GM03348 (cell line): ENCODE results near the gene CPSF7.
A peak's percentile ranks its signal among the peaks of the same experiment; 100 is the strongest.
"Not testable (repeated sequence)": the region's sequence is repeated elsewhere in the genome, so short reads cannot be mapped to it uniquely, and the experiment has no call there.

ENCODE experiments used
- DNase-seq: peaks from one replicate; pipeline ENCODE4 v3.0.0; 2012; ENCODE audit warnings: low spot score

The CPSF7 gene

DNA sequence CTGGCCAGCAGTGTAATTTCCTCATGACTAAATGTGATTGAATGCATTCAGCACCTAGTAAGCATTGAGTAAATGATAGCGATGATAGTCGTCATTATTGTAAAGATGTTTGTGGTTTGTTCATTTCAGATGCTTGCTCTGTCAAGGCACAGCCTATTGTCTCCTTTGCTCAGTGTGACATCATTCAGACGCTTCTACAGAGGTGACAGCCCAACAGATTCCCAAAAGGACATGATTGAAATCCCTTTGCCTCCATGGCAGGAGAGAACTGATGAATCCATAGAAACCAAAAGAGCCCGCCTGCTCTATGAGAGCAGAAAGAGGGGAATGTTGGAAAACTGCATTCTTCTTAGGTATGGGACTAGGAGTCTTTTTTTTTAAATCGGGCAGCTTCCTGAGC is 7.7 kb upstream of the CPSF7 start:
- DNase-seq, result no peak

DNA sequence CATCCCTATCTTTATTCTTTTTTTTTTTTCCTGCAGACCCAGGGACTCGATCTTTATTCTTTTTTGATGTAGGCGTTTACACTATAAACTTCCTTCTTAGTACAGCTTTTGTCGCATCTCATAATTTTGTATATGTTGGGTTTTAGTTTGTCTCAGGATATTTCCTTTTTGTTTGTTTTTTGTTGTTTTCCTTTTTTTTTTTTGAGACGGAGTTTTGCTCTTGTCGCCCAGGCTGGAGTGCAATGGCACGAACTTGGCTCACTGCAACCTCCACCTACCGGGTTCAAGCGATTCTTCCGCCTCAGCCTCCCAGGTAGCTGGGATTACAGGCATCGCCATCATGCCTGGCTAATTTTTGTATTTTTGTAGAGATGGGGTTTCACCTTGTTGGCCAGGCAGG is 1.1 kb upstream of the CPSF7 start:
- DNase-seq, result not testable (repeated sequence)

DNA sequence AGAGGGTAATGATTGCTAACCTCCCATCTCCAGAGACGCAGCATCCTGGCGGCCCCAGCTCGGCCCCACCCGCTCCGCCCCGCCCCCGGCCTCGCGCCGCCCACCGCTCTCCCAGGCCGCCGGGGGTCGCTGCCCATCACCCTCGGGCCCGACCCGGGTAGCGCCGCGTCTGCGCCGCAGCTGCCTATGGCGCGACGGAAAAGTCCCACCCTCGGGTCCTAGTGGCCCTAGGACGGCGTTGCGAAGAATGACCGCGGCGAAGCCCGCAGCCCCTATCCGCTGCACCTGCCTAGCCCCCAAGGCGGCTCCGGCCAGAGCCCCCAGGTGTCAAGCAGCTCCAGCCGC is 457 bp downstream of the CPSF7 start:
- DNase-seq, result peak; percentile 91

DNA sequence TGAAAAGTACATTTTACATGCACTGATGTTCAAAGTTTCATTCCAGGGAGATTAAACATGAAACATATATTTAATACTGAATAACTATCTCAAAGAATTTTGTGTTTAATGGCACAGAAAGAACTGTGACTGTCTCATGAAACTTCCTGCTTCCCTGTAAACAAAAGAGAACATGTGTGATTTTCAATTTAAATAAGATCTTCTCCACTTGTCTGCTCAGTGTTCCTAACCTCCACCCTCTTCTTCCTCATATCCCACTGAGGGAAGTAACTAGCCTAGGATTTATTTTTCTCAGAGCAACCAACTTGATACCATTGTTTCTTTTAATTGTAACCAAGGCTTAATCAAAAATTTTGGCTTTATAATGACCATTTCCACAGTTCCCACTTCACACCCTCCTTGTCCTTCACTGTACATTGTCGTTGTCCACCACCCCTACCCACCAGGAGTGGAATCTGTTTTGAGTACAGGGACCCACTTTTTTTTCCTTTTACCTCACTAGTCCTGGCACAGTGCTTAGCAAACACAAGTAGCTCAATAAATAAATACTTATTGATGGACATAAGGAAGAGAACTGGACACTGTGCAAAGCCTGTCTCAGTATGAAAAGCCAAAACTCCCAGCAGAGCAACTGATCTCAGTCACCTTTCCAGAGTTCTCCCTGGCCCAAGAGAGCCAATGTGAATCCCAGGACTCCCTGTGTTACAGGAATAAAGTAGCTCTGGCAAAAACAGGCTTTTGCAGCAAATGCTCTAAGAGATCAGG is 4.2 kb downstream of the CPSF7 start:
- DNase-seq, result no peak

DNA sequence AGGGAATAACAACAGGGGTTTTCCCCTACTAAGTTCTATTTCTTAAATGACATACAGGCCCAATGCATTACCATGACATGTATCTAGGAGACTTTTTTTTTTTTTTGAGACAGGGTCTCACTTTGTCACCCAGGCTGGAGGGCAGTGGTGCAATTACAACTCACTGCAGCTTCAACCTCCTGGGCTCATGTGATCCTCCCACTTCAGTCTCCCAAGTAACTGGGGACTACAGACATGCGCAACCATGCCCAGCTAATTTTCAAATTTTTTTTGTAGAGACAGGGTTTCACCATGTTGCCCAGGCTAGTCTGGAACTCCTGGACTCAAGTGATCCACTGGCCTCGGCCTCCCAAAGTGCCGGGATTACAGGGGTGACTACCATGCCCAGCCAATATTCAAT is 7.5 kb downstream of the CPSF7 start:
- DNase-seq, result no peak

DNA sequence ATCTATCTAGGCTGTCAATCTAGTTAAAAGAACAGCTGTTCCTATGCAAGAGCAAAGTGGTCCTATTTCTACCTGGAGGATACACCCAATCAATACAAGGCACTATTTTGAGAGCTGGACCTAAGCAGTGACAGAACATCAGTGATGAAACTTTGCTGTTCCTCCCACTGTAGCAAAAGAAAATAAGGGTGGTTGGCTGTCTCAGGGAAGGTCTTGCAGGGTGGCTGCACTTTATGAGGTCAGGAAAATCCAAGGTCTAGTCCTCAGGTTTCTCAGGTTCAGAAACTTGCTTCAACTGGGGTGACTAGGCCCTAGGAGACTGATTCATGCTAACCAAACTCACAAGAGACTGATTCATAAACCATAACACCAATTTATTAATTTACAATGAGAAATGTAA is 11.6 kb downstream of the CPSF7 start:
- no peak for DNase-seq

DNA sequence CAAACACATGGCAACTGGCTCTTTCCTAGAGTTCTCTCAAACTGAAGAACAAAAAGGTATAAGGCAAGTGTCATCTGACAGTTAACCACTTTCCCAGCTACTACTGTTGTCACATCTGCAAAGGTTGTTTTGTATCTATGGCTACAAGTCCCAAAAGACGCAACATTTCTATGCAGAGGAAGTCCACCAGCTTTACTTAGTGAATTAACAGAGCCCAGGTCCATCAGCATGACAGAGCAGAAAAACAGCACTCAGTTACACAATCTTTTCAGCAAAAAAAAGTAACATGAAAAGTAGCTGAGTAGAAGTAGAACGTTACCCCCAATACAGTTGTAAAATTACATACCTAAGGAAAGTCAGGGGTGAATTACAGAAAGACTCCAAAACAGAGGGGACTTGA is 12.1 kb downstream of the CPSF7 start:
- DNase-seq, result no peak

DNA sequence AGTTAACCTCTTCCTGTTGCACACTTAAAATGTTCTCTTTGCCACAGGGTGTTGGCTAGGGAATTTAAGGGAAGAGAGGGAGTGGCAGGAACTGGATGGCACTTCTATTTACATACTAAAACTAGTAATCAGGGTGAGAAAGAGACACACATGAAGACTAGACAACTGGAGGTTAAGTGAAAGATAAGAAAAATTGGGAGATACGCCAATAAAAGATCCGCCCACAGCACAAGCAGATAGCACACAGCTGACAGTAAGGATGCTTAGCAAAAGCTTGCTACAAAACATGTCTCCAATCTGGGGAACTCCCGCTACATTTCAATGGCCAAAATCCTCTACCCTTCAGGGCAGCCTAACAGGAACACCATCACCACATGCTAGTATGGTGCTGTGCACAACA is 12.8 kb downstream of the CPSF7 start:
- no peak for DNase-seq

DNA sequence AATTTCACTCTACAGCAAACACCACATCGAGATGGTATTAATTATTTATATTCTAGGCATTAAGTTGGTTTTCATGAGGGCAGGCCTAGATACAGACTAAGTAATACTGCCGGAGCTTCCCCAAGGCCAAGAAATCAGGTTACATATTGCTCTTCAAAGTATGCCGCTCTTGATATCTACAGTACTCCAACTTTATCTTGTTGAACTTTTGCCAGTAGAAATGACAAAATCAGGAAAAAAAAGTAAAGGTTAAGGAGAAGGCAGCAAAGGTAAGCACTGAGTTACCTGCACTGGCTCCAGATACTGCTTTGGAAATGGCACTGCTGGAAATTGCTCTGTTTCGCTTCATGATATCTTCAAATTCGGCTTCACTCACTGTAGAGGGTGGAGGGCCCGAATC is 14.4 kb downstream of the CPSF7 start:
- no peak for DNase-seq

DNA sequence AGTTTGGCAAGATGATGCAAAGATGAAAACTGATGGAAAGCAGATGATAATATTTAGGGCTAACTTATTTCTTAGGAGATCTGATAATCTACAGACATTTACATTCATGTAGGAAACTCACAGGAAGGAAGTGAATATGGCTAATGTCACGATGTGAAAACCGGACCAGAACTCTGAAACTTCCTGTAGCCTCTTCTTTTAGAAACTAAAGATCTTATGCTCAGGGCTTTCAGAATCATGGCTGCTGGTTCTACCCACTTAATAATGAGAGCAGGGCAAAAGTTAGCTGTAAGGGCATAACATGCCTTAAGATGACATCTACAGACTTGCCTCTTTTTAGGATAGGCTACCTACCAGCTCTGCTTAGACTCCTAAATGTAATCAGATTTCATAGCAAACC is 15.2 kb downstream of the CPSF7 start:
- no peak for DNase-seq

DNA sequence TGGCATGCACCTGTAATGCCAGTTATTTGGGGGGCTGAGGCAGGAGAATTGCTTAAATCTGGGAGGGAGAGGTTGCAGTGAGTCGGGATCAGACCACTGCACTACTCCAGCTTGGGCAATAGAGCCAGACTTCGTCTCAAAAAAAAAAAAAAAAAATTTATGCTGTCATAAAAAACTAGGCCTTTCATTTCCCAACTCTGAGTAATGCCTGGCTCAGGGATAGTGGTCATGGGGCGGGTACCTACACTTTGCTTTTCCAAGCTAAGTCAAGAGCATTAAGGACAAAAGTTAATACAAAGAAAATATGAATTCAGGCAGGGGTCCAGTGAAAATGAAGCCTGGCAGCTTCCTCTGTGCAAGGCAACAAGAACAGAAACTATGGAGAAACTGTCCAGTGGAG is 16.3 kb downstream of the CPSF7 start:
- peak; percentile 70 for DNase-seq

DNA sequence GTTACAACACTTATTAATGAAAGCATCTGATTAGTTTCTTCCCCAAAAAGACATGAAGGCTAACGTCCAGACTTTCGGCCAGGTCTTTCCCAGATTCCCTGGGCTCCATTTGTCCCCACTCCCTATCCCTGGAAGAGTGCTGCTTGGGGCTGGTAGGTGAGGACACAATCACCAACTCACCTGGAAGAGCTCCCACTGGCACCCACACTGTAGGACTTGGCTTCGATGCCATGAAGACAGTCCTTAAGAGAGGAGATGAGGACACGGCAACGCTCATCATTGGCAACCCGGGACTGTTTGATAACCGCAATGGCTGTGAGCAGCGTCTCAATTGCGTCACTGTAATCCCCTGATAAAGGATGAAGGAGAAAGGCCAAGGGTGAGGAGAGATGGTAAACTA is 18.2 kb downstream of the CPSF7 start:
- DNase-seq, result no peak

DNA sequence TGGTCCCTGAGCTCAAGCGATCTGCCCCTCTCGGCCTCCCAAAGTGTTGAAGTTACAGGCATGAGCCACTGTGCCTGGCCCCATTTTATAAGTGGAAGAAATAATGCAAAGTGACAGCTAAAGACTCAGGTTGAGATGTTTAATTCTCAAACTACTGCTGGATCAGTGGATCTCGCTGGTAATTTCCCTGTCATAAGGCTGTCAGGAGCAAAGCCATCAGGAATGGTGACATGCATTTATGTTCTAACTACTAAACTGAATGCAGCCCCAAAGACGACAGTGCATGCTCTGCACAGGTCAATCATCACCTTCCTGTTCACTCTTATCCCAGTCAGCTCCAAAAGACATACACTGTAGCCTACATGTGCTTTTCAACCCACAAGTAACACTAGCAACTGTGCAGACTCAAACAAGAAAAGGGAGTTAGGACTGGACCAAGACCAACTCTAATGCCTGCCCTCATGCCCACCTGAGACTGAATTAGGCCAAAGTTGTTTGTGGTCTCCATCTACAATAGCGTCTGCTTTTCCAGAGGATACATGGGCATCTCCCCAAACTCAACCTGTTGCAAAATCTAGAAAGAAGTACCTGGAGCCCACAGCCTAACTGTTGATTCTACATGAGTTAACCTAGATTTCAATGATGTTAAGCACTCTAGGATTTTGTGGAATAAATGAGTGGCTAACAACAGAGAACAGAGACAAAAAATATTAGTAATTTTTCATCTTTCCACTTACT is 22.6 kb downstream of the CPSF7 start:
- DNase-seq, result no peak

DNA sequence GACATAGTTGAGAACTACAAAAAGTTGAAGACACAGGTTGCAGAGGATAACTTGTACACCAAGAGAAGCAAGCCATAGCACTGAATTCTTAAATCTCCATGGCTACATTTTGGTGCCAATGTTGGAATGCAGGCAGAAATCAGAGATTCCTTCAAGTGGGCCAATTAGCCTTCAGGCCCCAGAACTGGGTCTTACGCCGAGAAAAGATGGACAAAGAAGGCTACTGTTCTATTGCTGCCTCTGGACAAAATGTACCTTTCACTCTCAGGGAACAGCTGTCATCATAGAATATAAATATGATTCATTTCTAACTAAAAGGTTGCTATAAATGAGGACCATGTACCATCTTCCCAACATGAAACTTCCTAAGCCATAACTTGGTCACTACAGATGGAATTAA is 23.7 kb downstream of the CPSF7 start:
- no peak for DNase-seq

DNA sequence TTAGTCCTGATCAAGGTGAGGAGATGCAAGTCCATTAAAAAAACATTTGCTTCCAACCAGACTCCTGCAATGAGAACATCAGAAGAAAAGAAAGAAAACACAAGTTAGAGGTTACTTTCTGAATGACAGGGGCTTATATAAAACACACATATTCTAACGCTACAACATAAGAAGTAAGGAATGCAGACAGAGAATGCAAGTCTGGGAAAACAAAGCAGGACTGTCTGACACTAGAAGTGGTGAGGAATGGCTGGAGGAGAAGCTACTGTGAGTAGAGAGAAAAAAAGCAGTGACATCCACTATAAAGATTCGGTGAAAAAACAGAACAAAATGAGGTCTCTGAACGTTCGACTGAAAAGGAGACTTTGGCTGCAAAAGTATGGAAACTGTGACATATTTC is 25.1 kb downstream of the CPSF7 start:
- DNase-seq, result no peak

DNA sequence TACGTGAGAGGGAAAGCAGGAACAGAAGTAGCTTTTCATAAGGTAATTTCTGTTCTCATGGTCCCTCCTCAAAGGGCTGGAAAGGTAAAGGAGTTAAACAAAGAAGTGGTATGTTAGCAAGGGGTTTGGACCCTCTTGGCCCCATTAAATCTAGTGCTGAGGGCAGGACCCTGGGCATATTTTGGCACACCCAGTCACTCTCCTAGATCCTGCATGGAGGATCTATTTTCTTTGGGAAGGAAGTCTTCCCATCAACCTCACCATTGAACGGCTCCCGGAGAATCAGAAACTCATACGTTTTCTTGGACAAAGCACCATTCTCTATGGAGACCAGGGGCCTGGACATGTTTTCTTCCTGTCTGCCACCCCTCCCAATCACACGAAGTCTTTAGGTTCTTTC is 25.7 kb downstream of the CPSF7 start:
- no peak for DNase-seq

DNA sequence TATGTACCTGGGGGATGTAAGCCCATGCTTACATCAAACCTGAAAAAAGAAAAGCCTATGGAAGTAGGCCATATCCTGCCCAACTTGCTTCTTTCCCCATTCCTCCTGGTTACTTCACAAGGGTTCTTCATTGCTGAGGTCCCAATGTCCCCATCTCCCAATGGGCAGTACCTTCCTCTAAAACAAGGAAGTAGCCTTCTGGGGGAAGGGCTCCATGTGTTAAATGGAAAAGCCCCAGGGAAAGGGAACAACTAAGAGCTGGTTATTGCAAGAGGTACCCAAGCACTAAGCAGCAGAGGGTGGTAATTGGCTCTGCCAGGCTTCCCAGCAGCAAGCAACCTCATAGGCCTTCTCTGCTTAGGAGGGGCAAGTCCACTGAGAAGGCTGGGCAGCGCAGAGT is 26.1 kb downstream of the CPSF7 start:
- no peak for DNase-seq

DNA sequence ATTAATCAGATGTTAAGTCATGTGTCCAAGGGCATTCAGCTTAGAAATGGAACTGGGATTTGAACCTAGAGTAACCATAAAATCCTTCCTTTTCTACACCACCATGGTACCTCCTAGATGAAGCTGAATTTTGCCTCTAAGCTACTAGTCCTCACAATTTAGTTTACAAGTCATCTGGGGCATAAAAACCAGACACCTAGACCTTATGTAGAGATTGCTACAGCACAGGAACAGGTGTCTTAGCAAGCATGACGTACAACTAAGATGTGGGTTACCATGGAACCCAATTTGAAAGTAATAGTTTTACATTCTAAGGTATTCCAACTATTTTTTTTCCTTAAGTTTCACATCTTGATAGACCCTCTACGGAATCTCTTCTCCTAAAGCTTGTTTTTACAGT is 28.2 kb downstream of the CPSF7 start:
- no peak for DNase-seq

DNA sequence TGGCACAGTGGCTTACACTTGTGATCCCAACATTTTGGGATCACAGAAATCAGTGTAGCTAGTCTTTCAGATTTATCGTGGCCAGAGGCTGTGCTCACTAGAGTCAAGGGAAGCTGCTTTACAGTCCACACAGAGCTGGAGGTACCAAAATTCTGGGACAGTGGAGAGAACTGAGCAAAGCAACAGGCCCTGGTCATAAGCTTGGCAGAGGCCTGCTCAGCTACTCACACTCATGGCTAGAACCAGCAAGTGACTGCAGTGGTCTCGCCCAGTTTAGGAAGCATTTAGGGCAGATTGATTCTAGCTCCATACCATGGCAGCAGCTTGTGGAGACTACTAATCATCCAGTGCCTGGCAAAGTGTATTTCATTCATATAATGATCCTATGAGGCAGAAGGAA is 28.6 kb downstream of the CPSF7 start:
- DNase-seq, result no peak

DNA sequence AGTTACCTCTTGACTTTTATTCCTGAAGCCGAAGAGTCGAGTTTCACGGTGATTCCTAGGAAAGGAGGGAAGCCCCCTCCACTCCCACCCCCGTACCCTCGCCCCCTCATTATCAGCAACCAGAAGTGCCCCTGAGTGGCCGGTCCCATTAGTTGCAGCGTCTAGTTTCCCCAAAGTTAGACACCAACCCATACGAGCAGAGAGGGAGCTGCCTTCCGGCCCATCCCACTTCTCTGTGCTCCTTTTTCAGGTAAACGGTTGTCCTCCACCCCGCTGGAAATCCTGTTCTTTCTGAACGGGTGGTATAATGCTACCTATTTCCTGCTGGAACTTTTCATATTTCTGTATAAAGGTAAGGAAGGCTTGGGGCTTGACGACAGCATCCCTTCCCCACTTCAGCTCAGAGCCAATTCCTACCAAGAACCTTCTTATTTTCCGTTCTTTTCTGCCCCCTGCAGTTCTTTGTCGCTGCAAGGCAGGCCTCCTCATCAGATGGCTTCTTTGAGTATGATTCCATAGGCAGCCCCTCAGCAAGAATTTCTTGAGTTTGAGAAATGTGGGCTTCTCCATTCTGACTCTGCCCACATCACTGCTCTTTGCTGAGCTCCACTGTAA is 36.7 kb downstream of the CPSF7 start:
- peak; percentile 33 for DNase-seq

DNA sequence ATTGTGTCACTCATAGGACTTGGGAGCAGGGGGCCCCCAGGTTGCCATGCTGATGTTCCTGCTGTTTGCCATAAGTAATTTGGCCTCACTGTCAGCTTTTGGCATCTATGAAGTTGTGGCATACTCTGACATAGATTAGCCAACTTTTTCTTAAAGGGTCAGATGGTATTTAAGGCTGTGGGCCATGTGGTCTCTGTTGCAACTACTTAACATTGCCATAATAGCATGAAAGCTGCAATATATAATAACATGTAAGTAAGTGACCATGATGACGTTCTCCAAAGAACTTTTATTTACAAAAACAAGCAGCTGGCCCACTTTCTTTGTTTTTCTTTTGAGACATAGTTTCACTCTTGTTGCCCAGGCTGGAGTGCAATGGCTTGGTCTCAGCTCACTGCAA is 39.6 kb downstream of the CPSF7 start:
- DNase-seq, result no peak

DNA sequence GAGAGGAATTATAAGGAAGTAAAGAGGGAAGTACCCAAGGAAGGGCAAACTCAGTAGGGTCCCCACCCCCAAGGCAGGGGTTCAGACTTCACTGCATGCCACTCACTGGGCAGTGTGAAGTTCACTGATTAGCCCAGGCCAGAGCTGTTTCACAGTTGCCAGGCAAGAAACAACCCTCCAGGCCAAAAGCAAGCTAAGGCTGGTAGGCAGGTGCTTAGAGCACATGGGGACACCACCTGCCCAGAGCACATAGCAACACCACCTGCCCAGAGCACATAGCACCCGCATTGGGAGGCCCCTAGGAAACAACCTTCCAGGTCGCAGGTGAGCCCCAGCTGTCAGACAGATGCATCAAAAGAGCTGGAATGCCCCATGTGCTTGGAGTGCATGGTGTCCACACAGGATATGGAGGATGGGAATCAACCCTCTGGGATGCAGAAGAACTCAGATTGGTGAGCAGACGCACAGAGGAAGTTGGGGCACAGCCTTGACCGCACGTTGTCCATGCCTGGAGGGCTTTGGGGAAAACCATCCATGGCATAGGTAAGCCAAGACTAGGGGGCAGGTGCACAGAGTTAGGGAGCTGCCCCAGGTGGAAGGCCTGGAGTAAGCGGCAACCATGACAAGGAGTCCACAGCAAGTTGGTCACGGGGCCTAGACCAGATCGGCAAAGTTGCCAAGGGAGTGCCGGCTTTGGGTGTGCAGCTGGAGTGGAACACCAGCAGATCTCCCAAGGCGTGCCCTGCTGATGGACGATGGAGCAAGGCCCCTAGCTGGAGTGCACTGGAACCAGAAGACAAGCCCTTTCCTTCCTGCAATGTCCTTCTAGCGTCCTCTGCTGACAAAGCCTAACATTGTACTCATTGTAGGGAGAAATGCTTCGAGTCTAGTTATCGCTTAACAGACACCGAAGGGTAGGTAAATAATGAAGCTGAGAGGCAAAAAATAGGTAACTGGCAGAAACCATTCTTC is 45.2 kb downstream of the CPSF7 start:
- DNase-seq, result no peak
